ENCODE measurements around the gene TFE3.

TFE3 gene

GRCh38 chrX:49043220-49043986, at the start of gene TFE3:
TSS of gene TFE3 (minus strand) at chrX:49043357. CDS start at chrX:49043226, 131 bp downstream.
- peak; percentile 97 for DNase-seq (ENCODE audit: low spot score)

GRCh38 chrX:49089553-49089952, 46.4 kb upstream of the TFE3 start:
- no peak for DNase-seq (ENCODE audit: low spot score)

- DNase-seq (ENCODE audit: low spot score): no peak
Observed at GRCh38 chrX:49082271-49082871, 39.2 kb upstream of the TFE3 start.

GRCh38 chrX:49079489-49080428, 36.6 kb upstream of the TFE3 start, which contains the start of gene WDR45:
TSS of gene WDR45 (minus strand) at chrX:49079887. CDS start at chrX:49078095, 1,792 bp downstream.
- peak; percentile 67 for DNase-seq (ENCODE audit: low spot score)

GRCh38 chrX:49077941-49078340, 34.8 kb upstream of the TFE3 start:
- DNase-seq (ENCODE audit: low spot score): no peak

- DNase-seq (ENCODE audit: low spot score): no peak
Observed at GRCh38 chrX:49075347-49075746, 32.2 kb upstream of the TFE3 start.

GRCh38 chrX:49073601-49074575, 30.7 kb upstream of the TFE3 start, which contains the start of gene PRAF2:
TSS of gene PRAF2 (minus strand) at chrX:49074002. CDS start at chrX:49073987, 15 bp downstream.
- peak; percentile 92 for DNase-seq (ENCODE audit: low spot score)

GRCh38 chrX:49072712-49073095, 29.5 kb upstream of the TFE3 start:
- no peak for DNase-seq (ENCODE audit: low spot score)

- DNase-seq (ENCODE audit: low spot score): no peak
Observed at GRCh38 chrX:49071877-49072711, 28.9 kb upstream of the TFE3 start.

GRCh38 chrX:49070988-49071387, 27.8 kb upstream of the TFE3 start:
- no peak for DNase-seq (ENCODE audit: low spot score)

GRCh38 chrX:49069038-49069437, 25.9 kb upstream of the TFE3 start:
- no peak for DNase-seq (ENCODE audit: low spot score)

GRCh38 chrX:49067285-49068120, 24.3 kb upstream of the TFE3 start:
- DNase-seq (ENCODE audit: low spot score): no peak

- DNase-seq (ENCODE audit: low spot score): no peak
Observed at GRCh38 chrX:49066690-49067089, 23.5 kb upstream of the TFE3 start.

- no peak for DNase-seq (ENCODE audit: low spot score)
Observed at GRCh38 chrX:49066278-49066677, 23.1 kb upstream of the TFE3 start.

GRCh38 chrX:49064735-49065134, 21.6 kb upstream of the TFE3 start:
- no peak for DNase-seq (ENCODE audit: low spot score)

GRCh38 chrX:49064303-49064702, 21.1 kb upstream of the TFE3 start:
- DNase-seq (ENCODE audit: low spot score): no peak

GRCh38 chrX:49063715-49064114, 20.6 kb upstream of the TFE3 start:
- DNase-seq (ENCODE audit: low spot score): no peak

GRCh38 chrX:49061916-49062315, 18.8 kb upstream of the TFE3 start:
- DNase-seq (ENCODE audit: low spot score): no peak

- DNase-seq (ENCODE audit: low spot score): no peak
Observed at GRCh38 chrX:49061490-49061889, 18.3 kb upstream of the TFE3 start.

All from activated CD4-positive, alpha-beta T cell treated with anti-CD3 and anti-CD28 coated beads, Interleukin-2, Interleukin-4, amounts not matched to agents 100 ng/mL and 50 ng/mL, durations not matched to agents 16 hours and 8 hours (primary cell).